ENCODE data around the gene SERPINA1.

SERPINA1 gene

GRCh38 chr14:94364037-94364436, 24.4 kb downstream of the SERPINA1 start:
- H3K27ac ChIP-seq (ENCODE audit: low read length, poor library complexity, severe bottlenecking): no peak overlapping the region
- no peak overlapping the region for H3K9ac ChIP-seq (ENCODE audit: low read length)
- no peak overlapping the region for H2BK5ac ChIP-seq (ENCODE audit: low read depth, low read length, poor library complexity, severe bottlenecking)
- no peak overlapping the region for H3K23ac ChIP-seq (ENCODE audit: low read length in 2 of 2)
- WGBS: 66% methylated on average over 3 of the region's 3 CpGs
- H2BK15ac ChIP-seq (ENCODE audit: low read depth, poor library complexity, severe bottlenecking): no peak overlapping the region
- H2AK5ac ChIP-seq (ENCODE audit: low read length, severe bottlenecking): no peak overlapping the region
- H3K18ac ChIP-seq (ENCODE audit: low read depth in 1 of 2, low read length in 2 of 2): no peak overlapping the region
- no peak for DNase-seq
- no peak overlapping the region for H2BK120ac ChIP-seq (ENCODE audit: low read depth, low read length)
- no peaks in the 10 kb centered on the region for H3K36me3 ChIP-seq (ENCODE audit: control insufficient read depth in 1 of 2, insufficient read depth in 2 of 2, low read depth in 1 of 2, low read length in 2 of 2)
- H3K4me2 ChIP-seq (ENCODE audit: low read length, poor library complexity, severe bottlenecking): no peak overlapping the region
- H4K8ac ChIP-seq (ENCODE audit: low read length): no peak overlapping the region
- H3K4me3 ChIP-seq (ENCODE audit: insufficient read depth in 1 of 2, low read depth in 1 of 2, low read length in 2 of 2): no peak overlapping the region
- H3K9me3 ChIP-seq (ENCODE audit: control insufficient read depth, low read length): no peaks in the 10 kb centered on the region
- H3K14ac ChIP-seq (ENCODE audit: low read length in 2 of 2): no peak overlapping the region
- H3K27me3 ChIP-seq (ENCODE audit: control insufficient read depth in 1 of 2, insufficient read depth in 1 of 2, low read length in 2 of 2): no peaks in the 10 kb centered on the region
- no peak overlapping the region for H2BK12ac ChIP-seq (ENCODE audit: low read length in 2 of 2)
- no peak overlapping the region for H2AFZ ChIP-seq (ENCODE audit: low read depth, low read length)
- no peak overlapping the region for H3K4ac ChIP-seq (ENCODE audit: low read depth in 1 of 2, low read length in 2 of 2)
- H3K79me1 ChIP-seq (replicated peaks; ENCODE audit: low read length, poor library complexity, severe bottlenecking): no peaks in the 10 kb centered on the region
- H4K91ac ChIP-seq (ENCODE audit: low read length): no peak overlapping the region
- no peaks in the 10 kb centered on the region for H3K4me1 ChIP-seq (ENCODE audit: control insufficient read depth, insufficient read depth, low read depth, low read length)

- Histone ChIP-seq H2BK120ac (ENCODE audit: low read depth, low read length) (no peak overlapping the region), H2AFZ (ENCODE audit: low read depth, low read length) (no peak overlapping the region), H2BK15ac (ENCODE audit: low read depth, poor library complexity, severe bottlenecking) (no peak overlapping the region), H2BK5ac (ENCODE audit: low read depth, low read length, poor library complexity, severe bottlenecking) (no peak overlapping the region), H3K4me3 (ENCODE audit: insufficient read depth in 1 of 2, low read depth in 1 of 2, low read length in 2 of 2) (no peak overlapping the region), H3K14ac (ENCODE audit: low read length in 2 of 2) (no peak overlapping the region), H3K9ac (ENCODE audit: low read length) (no peak overlapping the region), H3K4me2 (ENCODE audit: low read length, poor library complexity, severe bottlenecking) (no peak overlapping the region), H3K27ac (ENCODE audit: low read length, poor library complexity, severe bottlenecking) (no peak overlapping the region), H2BK12ac (ENCODE audit: low read length in 2 of 2) (no peak overlapping the region), H3K4me1 (ENCODE audit: control insufficient read depth, insufficient read depth, low read depth, low read length) (no peaks in the 10 kb centered on the region), H3K9me3 (ENCODE audit: control insufficient read depth, low read length) (no peaks in the 10 kb centered on the region), H3K36me3 (ENCODE audit: control insufficient read depth in 1 of 2, insufficient read depth in 2 of 2, low read depth in 1 of 2, low read length in 2 of 2) (no peaks in the 10 kb centered on the region), H2AK5ac (ENCODE audit: low read length, severe bottlenecking) (no peak overlapping the region), H4K8ac (ENCODE audit: low read length) (no peak overlapping the region), H3K23ac (ENCODE audit: low read length in 2 of 2) (no peak overlapping the region), H4K91ac (ENCODE audit: low read length) (no peak overlapping the region), H3K18ac (ENCODE audit: low read depth in 1 of 2, low read length in 2 of 2) (no peak overlapping the region), H3K4ac (ENCODE audit: low read depth in 1 of 2, low read length in 2 of 2) (no peak overlapping the region), H3K79me1 (replicated peaks; ENCODE audit: low read length, poor library complexity, severe bottlenecking) (no peaks in the 10 kb centered on the region), H3K27me3 (ENCODE audit: control insufficient read depth in 1 of 2, insufficient read depth in 1 of 2, low read length in 2 of 2) (no peaks in the 10 kb centered on the region)
- 74% methylated on average over 12 of the region's 12 CpGs for WGBS
- DNase-seq: no peak
Measured at GRCh38 chr14:94363151-94363624, 25.2 kb downstream of the SERPINA1 start.

GRCh38 chr14:94362614-94363133, 25.7 kb downstream of the SERPINA1 start:
- H2BK120ac ChIP-seq (ENCODE audit: low read depth, low read length): no peak overlapping the region
- H3K9ac ChIP-seq (ENCODE audit: low read length): no peak overlapping the region
- H3K4me3 ChIP-seq (ENCODE audit: insufficient read depth in 1 of 2, low read depth in 1 of 2, low read length in 2 of 2): no peak overlapping the region
- no peak overlapping the region for H2AK5ac ChIP-seq (ENCODE audit: low read length, severe bottlenecking)
- 80% methylated on average over 8 of the region's 8 CpGs for WGBS
- no peaks in the 10 kb centered on the region for H3K79me1 ChIP-seq (replicated peaks; ENCODE audit: low read length, poor library complexity, severe bottlenecking)
- no peaks in the 10 kb centered on the region for H3K9me3 ChIP-seq (ENCODE audit: control insufficient read depth, low read length)
- no peak overlapping the region for H2BK15ac ChIP-seq (ENCODE audit: low read depth, poor library complexity, severe bottlenecking)
- no peak for DNase-seq
- no peak overlapping the region for H4K91ac ChIP-seq (ENCODE audit: low read length)
- H3K4ac ChIP-seq (ENCODE audit: low read depth in 1 of 2, low read length in 2 of 2): no peak overlapping the region
- no peak overlapping the region for H3K18ac ChIP-seq (ENCODE audit: low read depth in 1 of 2, low read length in 2 of 2)
- no peaks in the 10 kb centered on the region for H3K36me3 ChIP-seq (ENCODE audit: control insufficient read depth in 1 of 2, insufficient read depth in 2 of 2, low read depth in 1 of 2, low read length in 2 of 2)
- no peak overlapping the region for H2AFZ ChIP-seq (ENCODE audit: low read depth, low read length)
- H2BK12ac ChIP-seq (ENCODE audit: low read length in 2 of 2): no peak overlapping the region
- no peak overlapping the region for H2BK5ac ChIP-seq (ENCODE audit: low read depth, low read length, poor library complexity, severe bottlenecking)
- H3K27ac ChIP-seq (ENCODE audit: low read length, poor library complexity, severe bottlenecking): no peak overlapping the region
- no peak overlapping the region for H3K4me2 ChIP-seq (ENCODE audit: low read length, poor library complexity, severe bottlenecking)
- H3K14ac ChIP-seq (ENCODE audit: low read length in 2 of 2): no peak overlapping the region
- H4K8ac ChIP-seq (ENCODE audit: low read length): no peak overlapping the region
- no peaks in the 10 kb centered on the region for H3K4me1 ChIP-seq (ENCODE audit: control insufficient read depth, insufficient read depth, low read depth, low read length)
- H3K27me3 ChIP-seq (ENCODE audit: control insufficient read depth in 1 of 2, insufficient read depth in 1 of 2, low read length in 2 of 2): no peaks in the 10 kb centered on the region
- no peak overlapping the region for H3K23ac ChIP-seq (ENCODE audit: low read length in 2 of 2)

- Histone ChIP-seq H2BK15ac (ENCODE audit: low read depth, poor library complexity, severe bottlenecking) (no peak overlapping the region), H3K18ac (ENCODE audit: low read depth in 1 of 2, low read length in 2 of 2) (no peak overlapping the region), H3K14ac (ENCODE audit: low read length in 2 of 2) (no peak overlapping the region), H4K8ac (ENCODE audit: low read length) (no peak overlapping the region), H2BK5ac (ENCODE audit: low read depth, low read length, poor library complexity, severe bottlenecking) (no peak overlapping the region), H2AK5ac (ENCODE audit: low read length, severe bottlenecking) (no peak overlapping the region), H3K36me3 (ENCODE audit: control insufficient read depth in 1 of 2, insufficient read depth in 2 of 2, low read depth in 1 of 2, low read length in 2 of 2) (no peaks in the 10 kb centered on the region), H3K27me3 (ENCODE audit: control insufficient read depth in 1 of 2, insufficient read depth in 1 of 2, low read length in 2 of 2) (no peaks in the 10 kb centered on the region), H2BK12ac (ENCODE audit: low read length in 2 of 2) (no peak overlapping the region), H3K23ac (ENCODE audit: low read length in 2 of 2) (no peak overlapping the region), H3K9ac (ENCODE audit: low read length) (no peak overlapping the region), H4K91ac (ENCODE audit: low read length) (no peak overlapping the region), H3K9me3 (ENCODE audit: control insufficient read depth, low read length) (no peaks in the 10 kb centered on the region), H3K4me3 (ENCODE audit: insufficient read depth in 1 of 2, low read depth in 1 of 2, low read length in 2 of 2) (no peak overlapping the region), H3K4ac (ENCODE audit: low read depth in 1 of 2, low read length in 2 of 2) (no peak overlapping the region), H2AFZ (ENCODE audit: low read depth, low read length) (no peak overlapping the region), H3K4me2 (ENCODE audit: low read length, poor library complexity, severe bottlenecking) (no peak overlapping the region), H3K79me1 (replicated peaks; ENCODE audit: low read length, poor library complexity, severe bottlenecking) (no peaks in the 10 kb centered on the region), H3K4me1 (ENCODE audit: control insufficient read depth, insufficient read depth, low read depth, low read length) (no peaks in the 10 kb centered on the region), H2BK120ac (ENCODE audit: low read depth, low read length) (no peak overlapping the region), H3K27ac (ENCODE audit: low read length, poor library complexity, severe bottlenecking) (no peak overlapping the region)
- 61% methylated on average over 3 of the region's 7 CpGs for WGBS
- no peak for DNase-seq
Measured at GRCh38 chr14:94361682-94362081, 26.7 kb downstream of the SERPINA1 start.

Measured in mesenchymal stem cell (in vitro differentiated cells and primary cell).